Jurkat, Clone E6-1 (cell line): ENCODE results near the gene AHRR.
"Not testable (repeated sequence)": the region's sequence is repeated elsewhere in the genome, so short reads cannot be mapped to it uniquely, and the experiment has no call there.

Source experiments
- DNase-seq: peaks from one replicate; pipeline ENCODE4 v3.0.0-alpha.2; 2011; ENCODE audit warnings: low read depth, low spot score
- H3K4me3 ChIP-seq: 2 replicates; pipeline ENCODE4 v1.5.1; 2011; ENCODE audit warnings: mild to moderate bottlenecking, low read length, control low read depth, moderate library complexity

The AHRR gene

DNA sequence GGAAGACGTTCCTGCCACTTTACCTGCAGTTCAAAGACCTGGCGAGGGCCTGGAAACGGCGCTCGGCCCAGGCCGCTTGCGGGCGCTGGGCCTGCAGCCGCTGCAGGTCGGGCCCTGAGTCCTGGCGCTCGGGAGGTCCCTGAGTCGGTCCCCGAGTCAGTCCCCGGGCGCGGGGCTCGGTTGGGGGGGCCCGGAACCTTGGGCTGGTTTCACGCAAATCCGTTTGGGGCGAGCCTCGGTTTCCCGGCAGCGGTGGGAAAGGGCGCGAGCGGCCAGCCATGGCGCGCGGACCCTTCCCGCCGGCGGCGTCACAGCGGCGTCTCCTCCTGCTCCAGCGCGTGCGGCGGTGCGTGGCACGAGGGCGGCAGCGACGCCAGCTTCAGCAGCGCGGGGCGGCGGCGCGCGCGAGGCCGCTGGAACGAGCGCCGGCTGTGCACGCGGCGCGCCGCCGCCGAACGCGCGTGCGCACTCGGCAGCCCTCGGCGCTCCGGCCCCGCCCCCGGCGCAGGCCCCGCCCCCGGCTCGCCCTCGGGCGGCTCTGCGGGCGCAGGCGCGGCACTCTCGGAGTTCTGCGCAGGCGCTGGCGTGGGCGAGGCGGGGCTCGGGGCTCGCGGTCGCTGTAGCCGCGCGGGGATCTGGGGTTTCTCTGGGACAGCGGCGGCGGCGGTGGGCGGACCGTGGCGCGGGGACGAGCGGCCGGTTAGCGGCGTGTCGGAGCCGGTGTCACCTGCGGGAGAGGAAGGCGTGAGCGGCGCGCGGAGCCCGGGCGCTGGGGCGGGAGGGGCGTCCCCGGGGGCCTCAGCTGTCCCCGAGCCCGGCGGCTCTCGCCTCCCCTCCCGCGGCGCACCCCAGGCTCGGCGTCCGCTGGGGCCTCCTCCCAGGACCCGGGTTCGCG lies 151.4 kb downstream of the AHRR start:
- H3K4me3 ChIP-seq = peak overlapping the region; percentile 78
- DNase-seq = peak; percentile 69

DNA sequence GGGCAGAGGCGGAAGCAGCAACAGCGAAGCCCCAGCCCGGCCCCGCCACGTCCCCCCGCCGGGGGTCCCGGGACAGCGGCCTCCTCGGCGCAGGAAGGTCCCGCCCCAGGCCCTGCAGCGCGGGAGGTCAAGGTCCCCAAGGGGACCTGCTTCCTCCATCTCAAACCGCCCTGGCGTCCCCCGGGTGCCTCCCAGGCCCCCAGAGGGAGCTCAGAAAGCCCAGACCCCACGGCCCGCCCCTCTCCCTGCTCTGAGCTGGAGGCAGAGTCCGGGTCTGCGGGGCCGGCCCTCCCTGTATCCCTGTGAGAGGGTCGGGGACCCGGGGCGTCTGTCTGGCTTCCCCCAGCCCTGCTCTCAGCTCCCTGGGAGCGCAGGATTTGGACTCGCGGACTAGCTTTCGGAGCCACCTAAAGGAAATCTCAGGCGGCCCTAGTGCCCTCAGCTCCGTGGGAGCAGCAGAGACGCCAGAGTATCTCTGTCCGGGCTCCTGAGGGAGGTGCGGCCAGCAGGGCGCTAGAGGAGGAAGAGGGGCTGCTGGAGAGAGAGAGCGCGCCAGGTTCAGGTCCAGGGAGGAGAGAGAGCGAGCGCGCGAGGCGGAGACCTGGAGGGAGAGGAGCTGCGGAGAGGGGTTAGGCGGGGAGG lies 152.2 kb downstream of the AHRR start:
- DNase-seq = no peak
- peak overlapping the region; percentile 59 for H3K4me3 ChIP-seq

DNA sequence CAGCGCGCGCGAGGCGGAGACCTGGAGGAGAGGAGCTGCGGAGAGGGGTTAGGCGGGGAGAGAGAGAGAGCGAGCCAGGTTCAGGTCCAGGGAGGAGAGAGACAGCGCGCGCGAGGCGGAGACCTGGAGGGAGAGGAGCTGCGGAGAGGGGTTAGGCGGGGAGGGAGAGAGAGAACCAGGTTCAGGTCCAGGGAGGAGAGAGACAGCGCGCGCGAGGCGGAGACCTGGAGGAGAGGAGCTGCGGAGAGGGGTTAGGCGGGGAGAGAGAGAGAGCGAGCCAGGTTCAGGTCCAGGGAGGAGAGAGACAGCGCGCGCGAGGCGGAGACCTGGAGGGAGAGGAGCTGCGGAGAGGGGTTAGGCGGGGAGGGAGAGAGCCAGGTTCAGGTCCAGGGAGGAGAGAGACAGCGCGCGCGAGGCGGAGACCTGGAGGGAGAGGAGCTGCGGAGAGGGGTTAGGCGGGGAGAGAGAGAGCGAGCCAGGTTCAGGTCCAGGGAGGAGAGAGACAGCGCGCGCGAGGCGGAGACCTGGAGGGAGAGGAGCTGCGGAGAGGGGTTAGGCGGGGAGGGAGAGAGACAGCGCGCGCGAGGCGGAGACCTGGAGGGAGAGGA lies 152.8 kb downstream of the AHRR start:
- not testable (repeated sequence) for H3K4me3 ChIP-seq, DNase-seq

DNA sequence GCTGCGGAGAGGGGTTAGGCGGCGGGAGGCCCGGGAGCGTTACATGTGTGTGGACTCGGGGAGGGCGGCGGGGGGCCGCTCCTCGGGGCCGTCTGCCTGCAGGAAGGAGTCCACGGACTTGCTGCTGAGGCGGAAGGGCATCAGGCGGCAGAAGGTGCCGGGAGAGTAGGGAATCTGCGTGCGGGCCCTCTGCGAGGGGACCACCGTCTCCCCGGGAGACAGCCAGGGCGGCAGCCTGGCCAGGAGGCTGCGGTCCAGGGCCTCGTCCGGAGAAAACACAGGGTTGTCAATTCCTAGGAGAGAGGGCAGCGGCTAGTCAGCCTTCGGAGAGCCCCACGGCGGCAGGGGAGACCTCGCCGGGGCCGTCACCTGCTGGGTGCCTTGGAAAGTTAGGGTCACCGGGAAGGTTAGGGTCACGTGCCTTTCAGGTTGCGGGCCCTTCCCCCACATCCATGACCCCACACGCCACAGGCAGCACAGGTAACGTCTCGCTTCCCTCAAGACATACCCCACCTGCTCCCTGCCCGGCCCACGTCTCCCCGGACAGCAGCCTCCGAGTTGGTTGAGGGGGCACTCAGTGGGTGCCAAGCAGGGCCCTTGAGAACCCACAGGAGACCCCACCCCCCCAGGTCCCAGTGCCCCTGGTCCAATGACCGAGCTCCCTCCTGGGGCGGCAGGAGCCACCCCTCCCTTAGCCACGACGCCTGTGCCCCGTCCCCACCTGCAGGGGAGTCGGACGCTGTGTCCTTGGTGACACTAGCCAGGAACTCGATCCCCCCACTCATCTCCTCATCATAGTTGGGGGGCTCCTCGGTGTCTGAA lies 153.5 kb downstream of the AHRR start:
- no peak for DNase-seq
- no peak overlapping the region for H3K4me3 ChIP-seq

DNA sequence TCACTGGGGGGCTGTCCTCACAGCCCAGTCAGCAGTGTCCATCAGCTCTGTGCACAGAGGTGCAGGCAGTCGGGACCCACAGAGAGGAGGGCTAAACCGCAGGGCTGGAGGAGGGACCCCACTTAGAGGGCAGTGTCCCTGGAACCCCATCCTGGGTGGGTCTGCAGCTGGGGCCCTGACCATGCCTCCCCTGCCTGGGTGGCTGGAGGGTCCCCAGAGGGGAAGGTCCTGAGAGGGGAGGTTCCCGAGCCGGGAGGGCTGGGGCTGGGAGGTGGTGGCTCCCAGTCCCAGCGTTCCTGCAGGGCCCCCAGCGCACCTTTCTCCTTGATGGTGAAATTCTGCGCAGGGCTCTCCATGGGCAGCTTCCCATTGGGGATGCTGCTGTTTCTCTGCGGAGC lies 154.2 kb downstream of the AHRR start:
- no peak for DNase-seq

DNA sequence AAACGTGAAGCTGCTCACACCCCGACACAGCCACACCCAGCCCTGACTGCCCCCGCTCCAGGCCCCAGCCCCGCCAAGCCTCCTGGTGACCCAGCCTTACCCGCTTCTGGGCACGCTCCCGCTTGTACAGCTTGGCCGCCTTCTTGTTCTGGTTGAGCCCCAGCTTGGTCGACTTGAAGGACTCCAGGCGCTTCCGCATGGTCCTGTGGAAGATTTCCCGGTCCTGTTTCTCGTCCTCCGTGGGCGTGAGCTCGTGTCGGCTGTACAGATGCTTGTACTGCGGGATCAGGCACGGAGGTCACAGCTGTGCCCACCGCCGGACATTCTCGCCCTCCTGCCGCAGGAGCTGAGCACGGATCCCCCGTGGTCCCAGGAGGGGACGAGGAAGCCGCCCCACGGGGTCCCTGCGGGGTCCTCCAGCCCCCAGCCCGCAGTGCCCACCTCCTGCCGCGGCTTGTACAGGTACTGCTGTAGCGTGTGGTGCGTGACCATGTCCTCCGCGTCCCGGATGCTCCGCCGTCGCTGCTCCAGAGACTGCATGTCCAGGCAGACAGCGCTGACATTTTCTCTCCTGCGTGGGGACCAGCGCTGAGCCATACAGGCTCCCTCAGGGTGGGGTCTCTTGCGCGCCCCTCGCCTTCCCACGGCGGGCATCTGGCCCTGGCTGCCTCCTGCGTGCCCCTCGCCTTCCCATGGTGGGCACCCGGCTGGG lies 154.7 kb downstream of the AHRR start:
- DNase-seq = no peak
- no peak overlapping the region for H3K4me3 ChIP-seq

More for the DNA sequence above, 154.2 kb downstream of the AHRR start:
- H3K4me3 ChIP-seq = no peak overlapping the region

DNA sequence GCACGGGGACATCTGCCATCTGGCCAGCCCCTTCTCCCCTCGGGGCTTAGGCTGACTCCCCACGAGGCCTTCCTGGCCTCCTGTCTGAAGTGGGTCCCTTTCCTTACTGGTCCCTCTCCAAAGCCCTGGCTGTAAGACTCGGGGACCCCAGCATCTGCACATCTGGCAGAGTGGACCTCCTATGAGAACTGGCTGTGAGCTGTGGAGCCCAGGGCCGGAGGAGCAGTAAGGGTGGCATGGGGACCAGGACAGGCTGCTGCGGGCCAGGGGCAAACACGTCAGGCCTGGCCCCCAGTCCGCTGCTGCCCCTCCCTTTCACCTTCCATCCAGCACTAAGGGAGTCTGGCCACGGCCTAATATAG lies 155.3 kb downstream of the AHRR start:
- no peak for DNase-seq
- H3K4me3 ChIP-seq = no peak overlapping the region

DNA sequence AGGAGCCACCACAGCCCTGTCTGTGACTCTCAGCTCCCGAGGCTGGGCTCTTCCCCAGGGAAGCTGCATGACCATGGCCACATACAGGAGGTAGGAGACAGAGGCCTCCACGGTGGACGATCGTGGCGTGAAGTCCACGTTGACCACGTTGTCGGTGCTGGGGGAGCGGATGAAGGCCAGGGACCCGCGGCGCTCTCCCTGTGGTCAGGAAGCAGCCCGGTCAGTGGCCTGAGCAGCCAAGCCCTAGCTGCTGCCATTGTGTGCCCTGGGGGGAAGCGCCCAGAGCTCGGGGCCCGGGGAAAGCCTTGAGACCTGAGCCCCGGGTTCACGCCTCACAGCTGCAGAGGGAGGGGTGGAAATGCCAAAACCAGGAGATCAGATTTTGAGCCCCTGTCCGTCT lies 155.7 kb downstream of the AHRR start:
- DNase-seq = no peak
- no peak overlapping the region for H3K4me3 ChIP-seq

DNA sequence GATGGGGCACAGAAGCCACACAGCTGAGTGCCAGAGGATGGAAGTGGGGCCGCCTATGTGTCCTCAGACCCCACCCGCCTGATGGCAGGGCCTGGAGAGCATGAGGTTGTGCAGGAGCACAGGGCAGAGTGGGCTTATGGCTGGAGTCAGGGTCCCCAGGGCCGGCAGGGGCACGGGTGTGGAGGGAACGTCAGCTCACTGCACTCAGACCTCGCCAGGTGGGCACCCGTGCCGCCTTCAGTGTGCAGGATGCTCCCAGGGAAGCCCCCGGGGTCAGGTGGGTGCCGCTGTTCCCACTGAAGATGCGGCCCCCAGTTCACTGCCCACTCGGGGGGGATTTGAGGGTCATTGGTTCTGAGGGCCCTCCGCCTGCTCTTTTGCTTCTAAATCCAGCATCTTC lies 156.4 kb downstream of the AHRR start:
- DNase-seq = no peak
- H3K4me3 ChIP-seq = no peak overlapping the region

DNA sequence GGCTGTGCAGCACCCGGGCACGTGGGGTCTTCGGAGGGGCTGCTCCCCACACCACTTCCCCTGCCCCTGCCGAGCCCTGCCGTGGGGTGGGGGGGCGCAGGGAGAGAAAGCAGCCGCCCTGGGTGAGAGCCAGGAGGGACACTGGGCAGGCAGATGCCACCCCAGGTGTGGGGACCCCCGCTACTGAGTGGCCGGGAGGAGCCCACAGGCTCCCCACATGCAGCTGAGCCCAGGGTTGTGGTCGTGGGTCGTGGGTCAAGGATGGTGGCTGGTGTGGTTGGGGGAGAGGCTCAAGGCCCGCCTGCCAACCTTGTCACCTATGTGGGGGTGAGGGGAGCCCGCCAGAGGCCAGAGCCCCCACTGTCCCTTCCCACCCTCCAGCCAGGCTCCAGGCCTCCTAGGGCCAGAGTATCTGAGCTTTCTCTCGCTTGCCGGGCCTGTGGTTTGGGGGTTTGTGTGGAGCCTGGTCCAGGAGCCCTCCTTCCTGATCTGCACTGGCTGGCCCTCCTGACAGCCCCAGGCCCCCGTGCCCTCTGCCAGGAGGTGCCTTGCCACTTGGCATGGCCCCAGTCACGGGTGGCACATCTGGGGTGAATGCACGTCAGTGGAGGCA lies 157.0 kb downstream of the AHRR start:
- H3K4me3 ChIP-seq = no peak overlapping the region
- no peak for DNase-seq

DNA sequence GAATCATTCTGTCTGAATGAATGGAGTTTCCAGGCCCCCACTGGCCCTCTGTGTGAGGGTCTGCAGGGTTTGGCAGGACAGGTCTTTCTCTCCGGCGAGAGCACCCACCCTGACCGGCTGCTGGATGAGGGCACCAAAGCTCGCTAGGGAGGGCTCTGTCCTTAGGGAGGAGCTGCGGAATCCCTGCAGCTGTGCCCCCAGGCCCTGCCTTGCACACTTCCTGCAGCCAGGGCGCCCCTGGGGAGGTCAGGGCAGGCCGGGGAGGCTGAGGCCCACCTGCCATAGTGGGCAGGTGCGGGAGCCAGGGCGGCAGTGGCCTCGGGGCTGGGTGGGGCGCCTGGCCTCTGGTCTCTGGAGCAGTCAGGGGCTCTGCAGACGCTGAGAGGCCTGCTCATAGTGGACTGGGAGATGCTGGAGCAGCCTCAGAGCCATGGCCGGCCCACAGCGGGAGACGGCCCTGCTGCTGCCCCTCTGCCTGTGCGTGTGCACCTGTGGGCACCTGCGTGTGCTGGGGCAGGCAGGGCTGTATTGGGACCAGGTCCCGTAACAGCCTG lies 157.5 kb downstream of the AHRR start:
- no peak overlapping the region for H3K4me3 ChIP-seq
- DNase-seq = no peak

DNA sequence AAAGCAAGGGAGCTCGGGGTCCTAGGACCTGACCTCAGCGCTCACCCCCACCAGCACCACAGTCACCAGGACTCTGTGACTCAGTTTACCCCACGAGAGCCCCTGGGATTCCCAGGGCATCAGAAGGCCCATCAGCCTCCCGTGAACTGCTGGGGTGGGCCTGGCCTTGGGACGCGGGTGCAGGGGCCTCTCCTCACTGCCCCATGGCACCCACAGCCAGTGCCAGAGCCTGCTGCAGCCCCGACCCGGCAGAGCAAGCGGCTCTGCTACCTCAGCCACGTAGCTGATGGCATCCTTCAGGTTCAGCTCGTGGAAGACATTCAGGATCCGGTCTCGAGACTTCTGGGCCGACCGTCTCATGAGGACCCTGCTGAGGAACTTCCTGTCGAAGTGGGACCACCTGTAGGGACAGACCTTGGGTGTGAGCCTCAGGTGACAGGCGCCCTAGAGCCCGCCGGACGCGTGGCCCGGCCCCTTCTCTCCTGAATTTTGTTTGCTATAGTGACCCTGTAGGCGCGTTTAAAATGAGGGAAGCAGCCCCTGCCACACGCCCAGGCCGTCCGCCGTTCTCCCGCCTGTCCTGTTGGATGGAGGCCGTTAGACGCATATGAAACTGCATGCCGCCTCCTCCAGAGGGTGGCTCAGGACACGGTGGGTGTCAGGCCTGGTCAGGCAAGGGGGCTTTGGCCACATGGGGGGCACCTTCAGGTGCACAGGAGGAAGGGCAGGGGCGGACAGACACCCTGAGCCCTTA lies 158.2 kb downstream of the AHRR start:
- no peak overlapping the region for H3K4me3 ChIP-seq
- DNase-seq = no peak

DNA sequence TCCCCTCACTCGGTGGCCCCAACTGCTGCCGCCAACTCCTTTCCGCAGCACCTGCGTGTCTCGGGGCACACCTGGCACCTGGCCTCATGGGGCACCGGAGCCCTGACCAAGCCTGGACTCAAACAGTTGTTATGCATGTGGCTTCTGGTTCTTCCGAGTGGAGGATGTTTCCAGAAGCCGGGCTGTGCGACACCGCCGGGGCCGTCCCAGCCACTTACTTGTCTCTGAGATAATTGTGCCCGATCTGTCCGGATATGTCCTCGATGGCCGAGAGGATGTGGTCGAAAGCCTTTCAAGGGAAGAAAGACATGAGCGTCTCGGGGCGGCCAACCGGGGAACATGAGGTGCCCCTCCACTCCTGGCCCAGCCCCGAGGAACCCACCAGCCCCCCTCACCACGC lies 159.8 kb downstream of the AHRR start:
- DNase-seq = no peak

DNA sequence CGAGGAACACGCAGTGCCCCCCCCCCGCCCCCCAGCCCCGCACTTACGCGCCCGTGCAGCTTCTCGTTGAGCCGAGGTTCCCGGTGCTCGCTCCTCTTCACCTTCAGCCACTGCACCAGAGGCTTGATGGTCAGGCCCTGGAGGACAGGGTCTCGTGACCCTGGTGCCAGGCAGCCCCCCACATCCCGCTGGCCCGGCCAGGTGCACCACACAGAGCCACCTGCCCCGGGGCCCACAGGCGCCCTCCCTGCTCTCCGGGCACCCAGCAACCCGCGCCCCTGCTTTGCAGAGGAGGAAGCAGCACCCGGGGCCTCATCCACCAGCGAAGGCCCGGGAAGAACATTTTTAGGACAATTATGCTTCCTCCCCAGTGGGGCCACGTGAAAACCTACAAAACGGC lies 160.5 kb downstream of the AHRR start:
- no peak overlapping the region for H3K4me3 ChIP-seq
- DNase-seq = no peak

More for the DNA sequence above, 159.8 kb downstream of the AHRR start:
- H3K4me3 ChIP-seq = no peak overlapping the region

DNA sequence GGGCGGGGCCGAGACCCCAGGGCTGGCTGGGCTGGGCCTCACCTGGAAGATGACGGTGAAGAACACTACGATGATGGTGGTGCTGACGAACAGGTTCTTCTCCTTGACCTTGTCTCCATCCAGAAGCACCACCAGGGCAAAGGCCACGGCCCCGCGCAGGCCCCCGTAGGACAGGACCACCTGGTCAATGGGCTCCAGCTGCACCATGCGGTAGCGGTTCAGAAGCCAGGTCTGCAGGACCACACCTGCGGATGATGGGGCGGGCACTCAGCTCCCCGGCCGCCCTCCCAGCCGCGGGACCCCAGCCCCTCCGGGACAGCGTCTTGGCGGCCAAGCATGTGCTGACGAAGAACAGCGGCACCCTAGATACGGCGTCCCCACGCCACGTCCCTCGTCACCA lies 161.0 kb downstream of the AHRR start:
- H3K4me3 ChIP-seq = no peak overlapping the region
- no peak for DNase-seq

DNA sequence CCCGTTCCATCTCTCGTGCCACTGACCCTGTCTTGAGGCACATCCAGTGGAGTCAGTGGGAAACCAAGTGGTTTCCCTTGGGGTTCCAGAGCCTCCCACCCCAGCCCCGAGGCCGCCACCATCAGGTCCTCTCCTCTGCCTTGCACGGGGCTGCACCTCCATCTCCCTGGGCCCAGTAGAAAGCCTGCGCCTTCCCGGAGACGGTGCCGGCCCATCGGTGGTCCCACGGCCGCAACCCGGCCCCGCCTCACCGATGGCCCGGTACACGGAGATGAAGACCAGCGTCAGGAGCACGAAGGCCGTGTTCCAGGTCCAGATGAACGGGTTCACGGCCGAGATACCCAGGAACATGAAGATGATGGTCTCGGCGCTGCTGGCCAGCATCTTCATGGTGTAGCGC lies 161.5 kb downstream of the AHRR start:
- no peak overlapping the region for H3K4me3 ChIP-seq
- no peak for DNase-seq

DNA sequence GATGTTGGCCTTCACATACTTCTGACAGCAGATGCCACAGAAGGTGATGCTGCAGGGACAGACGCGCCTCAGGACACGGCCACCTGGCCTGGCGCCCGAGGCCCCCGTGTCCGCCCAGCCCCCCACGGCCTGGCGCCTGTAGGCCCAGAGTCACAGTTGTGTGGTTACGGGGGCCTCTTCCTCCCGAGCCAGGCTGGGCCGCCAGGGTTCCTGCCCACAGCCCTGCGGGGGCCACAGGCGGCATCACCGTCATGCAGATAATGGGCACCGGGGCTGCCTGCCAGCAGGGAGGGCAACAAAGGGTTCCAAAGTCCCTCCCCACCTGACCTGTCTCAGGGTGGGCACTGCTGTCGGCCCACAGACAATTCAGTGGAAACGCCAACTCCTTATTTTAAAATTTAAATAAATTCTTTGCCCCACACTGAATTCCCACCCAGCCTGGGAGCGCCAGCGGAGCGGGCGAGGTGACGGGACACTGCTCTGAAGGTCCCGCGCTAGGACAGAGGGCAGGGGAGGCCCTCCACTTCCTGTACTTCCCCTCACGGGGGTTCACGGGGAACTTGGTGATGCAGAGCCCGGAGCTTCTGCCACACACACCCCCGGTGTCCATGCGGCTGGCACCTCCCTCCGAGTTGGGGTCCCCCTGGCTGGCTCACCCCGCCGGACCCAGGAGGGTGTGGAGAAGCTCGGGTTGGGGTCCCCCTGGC lies 162.1 kb downstream of the AHRR start:
- no peak overlapping the region for H3K4me3 ChIP-seq
- no peak for DNase-seq
